Measurements from ENCODE around the gene ATP13A4.

- no peak for TF ChIP-seq CTCF (conservative IDR thresholded peaks at IDR 0.05; ENCODE audit: low read length)
- TF ChIP-seq EZH2phosphoT487 (IDR thresholded peaks at IDR 0.05; ENCODE audit: borderline replicate concordance, low read depth, low read length) = no peak
Observed at GRCh38 chr3:193515966-193516365, 38.7 kb downstream of the ATP13A4 start.
